IMR-90 (cell line): Measurements from ENCODE around the gene ANKS4B. TPM values are rescaled to one million over a fixed set of nuclear protein-coding genes. Genes with fewer than 3 reads are reported as not detected.

ENCODE experiments used
- ATAC-seq: fragments of 200-7000 bp; cut with Tn5 transposase; 2 replicates; pipeline ENCODE4 v1.9.1; 2020; ENCODE audit warnings: low read depth, mild to moderate bottlenecking, moderate library complexity
- BruUV-seq: library from RNA; stranded (reverse); fragments of 400-500 nt; replicated peaks from 2 replicates; lab custom pipeline; 2021; lab: Mats Ljungman, UMichigan
- CTCF ChIA-PET: fragments of 300-600 bp; formaldehyde crosslinking; extraction: SDS; loops from one replicate; lab custom pipeline; 2021; ENCODE audit warnings: antibody characterized with exemption; lab: Yijun Ruan, JAX
- POLR2A ChIA-PET: fragments of 300-600 bp; sonication (Branson Sonifier 250); formaldehyde crosslinking; loops from one replicate; lab custom pipeline; 2022; ENCODE audit warnings: antibody characterized with exemption; ENCODE audit not compliant: unreplicated experiment; lab: Charles Lee
- DNase-seq: peaks from one replicate; pipeline ENCODE4 v3.0.0; 2013
- H2AFZ ChIP-seq: replicated peaks from 2 replicates; pipeline ENCODE3; 2013; ENCODE audit warnings: low read length, mild to moderate bottlenecking; ENCODE audit not compliant: poor library complexity
- H2AK5ac ChIP-seq: 2 replicates; pipeline ENCODE4 v1.6.1; 2013; ENCODE audit warnings: low read depth, low read length, inconsistent platforms
- H2AK9ac ChIP-seq: replicated peaks from 2 replicates; pipeline ENCODE3; 2013; ENCODE audit warnings: mild to moderate bottlenecking, low read depth, low read length, moderate library complexity; ENCODE audit not compliant: poor library complexity
- H2BK120ac ChIP-seq: 2 replicates; pipeline ENCODE4 v1.6.1; 2013; ENCODE audit warnings: low read depth, low read length, inconsistent platforms
- H2BK15ac ChIP-seq: 3 replicates; pipeline ENCODE4 v1.6.1; 2013; ENCODE audit warnings: low read depth, low read length, inconsistent platforms
- H2BK20ac ChIP-seq: 2 replicates; pipeline ENCODE4 v1.6.1; 2013; ENCODE audit warnings: low read depth, mild to moderate bottlenecking, inconsistent platforms, low read length, moderate library complexity
- H2BK5ac ChIP-seq: 2 replicates; pipeline ENCODE4 v1.6.1; 2013; ENCODE audit warnings: mild to moderate bottlenecking, low read depth, low read length, inconsistent platforms; ENCODE audit not compliant: poor library complexity, severe bottlenecking
- H3K14ac ChIP-seq: replicated peaks from 2 replicates; pipeline ENCODE4 v1.6.1; 2013; ENCODE audit warnings: low read depth, low read length, inconsistent platforms
- H3K18ac ChIP-seq: 2 replicates; pipeline ENCODE4 v1.6.1; 2013; ENCODE audit warnings: low read depth, low read length, control low read depth
- H3K23ac ChIP-seq: 2 replicates; pipeline ENCODE4 v1.6.1; 2013; ENCODE audit warnings: low read depth, low read length, inconsistent platforms
- H3K27ac ChIP-seq: 2 replicates; pipeline ENCODE4 v1.5.1; 2013; ENCODE audit warnings: mild to moderate bottlenecking, control low read depth, low read length; ENCODE audit not compliant: insufficient read depth
- H3K27me3 ChIP-seq: 2 replicates; pipeline ENCODE4 v1.6.1; 2013; ENCODE audit warnings: low read length; ENCODE audit not compliant: control insufficient read depth, insufficient read depth
- H3K36me3 ChIP-seq: 2 replicates; pipeline ENCODE4 v1.6.1; 2013; ENCODE audit warnings: low read length, mixed read lengths; ENCODE audit not compliant: control insufficient read depth, insufficient read depth
- H3K4ac ChIP-seq: 2 replicates; pipeline ENCODE4 v1.6.1; 2013; ENCODE audit warnings: low read depth, low read length, inconsistent platforms
- H3K4me1 ChIP-seq: 2 replicates; pipeline ENCODE4 v1.6.1; 2013; ENCODE audit warnings: low read length, mixed read lengths; ENCODE audit not compliant: control insufficient read depth, insufficient read depth
- H3K4me2 ChIP-seq: 2 replicates; pipeline ENCODE4 v1.6.1; 2013; ENCODE audit warnings: low read depth, mild to moderate bottlenecking, control low read depth, low read length, moderate library complexity
- H3K4me3 ChIP-seq: 2 replicates; pipeline ENCODE4 v1.5.1; 2013; ENCODE audit warnings: low read depth, mild to moderate bottlenecking, control low read depth, low read length, moderate library complexity; ENCODE audit not compliant: insufficient read depth
- H3K56ac ChIP-seq: 2 replicates; pipeline ENCODE4 v1.6.1; 2013; ENCODE audit warnings: low read length, inconsistent platforms; ENCODE audit not compliant: insufficient read depth; ENCODE audit errors: extremely low read depth
- H3K79me1 ChIP-seq, 2 experiments: 2 replicates each; pipeline ENCODE4 v1.6.1; 2013; ENCODE audit warnings: low read length in 2 of 2, inconsistent platforms in 1 of 2, low read depth in 1 of 2
- H3K9ac ChIP-seq: 2 replicates; pipeline ENCODE4 v1.6.1; 2013; ENCODE audit warnings: low read depth, low read length, control low read depth
- H3K9me1 ChIP-seq: 2 replicates; pipeline ENCODE4 v1.6.1; 2013; ENCODE audit warnings: low read length, inconsistent platforms; ENCODE audit not compliant: insufficient read depth
- H3K9me3 ChIP-seq: 2 replicates; pipeline ENCODE4 v1.6.1; 2013; ENCODE audit warnings: low read length; ENCODE audit not compliant: control insufficient read depth, insufficient read depth
- H4K20me1 ChIP-seq: 2 replicates; pipeline ENCODE4 v1.6.1; 2013; ENCODE audit warnings: low read length, inconsistent platforms; ENCODE audit not compliant: insufficient read depth
- H4K5ac ChIP-seq: 2 replicates; pipeline ENCODE4 v1.6.1; 2013; ENCODE audit warnings: mild to moderate bottlenecking, low read depth, low read length, control low read depth
- H4K8ac ChIP-seq, 2 experiments: 2 replicates each; pipeline ENCODE4 v1.6.1; 2013; ENCODE audit warnings: low read depth in 2 of 2, low read length in 2 of 2, control low read depth in 1 of 2, inconsistent platforms in 1 of 2
- H4K91ac ChIP-seq: 2 replicates; pipeline ENCODE4 v1.6.1; 2013; ENCODE audit warnings: low read depth, low read length, inconsistent platforms; ENCODE audit not compliant: insufficient read depth
- BHLHE40 ChIP-seq: fragments of 150-350 bp; IDR thresholded peaks from 2 replicates; pipeline ENCODE4 v1.6.1; 2016; ENCODE audit warnings: mild to moderate bottlenecking, low read depth, low read length
- CEBPB ChIP-seq: IDR thresholded peaks from 2 replicates; pipeline ENCODE4 v1.6.1; 2012; ENCODE audit warnings: low read depth, low read length, improper control_type of control experiment
- CHD1 ChIP-seq: IDR thresholded peaks from 2 replicates; pipeline ENCODE4 v1.6.1; 2012; ENCODE audit warnings: low read depth, low read length, improper control_type of control experiment
- CTCF ChIP-seq: conservative IDR thresholded peaks from 2 replicates; pipeline ENCODE4 v1.5.1; 2012; ENCODE audit warnings: mild to moderate bottlenecking, low read depth, low read length, improper control_type of control experiment
- ELK1 ChIP-seq: fragments of 150-350 bp; IDR thresholded peaks from 2 replicates; pipeline ENCODE4 v1.6.1; 2016; ENCODE audit warnings: low read depth, mild to moderate bottlenecking, low read length, moderate library complexity, borderline replicate concordance
- FOS ChIP-seq: fragments of 150-350 bp; IDR thresholded peaks from 2 replicates; pipeline ENCODE4 v1.6.1; 2016; ENCODE audit warnings: low read depth, low read length
- MAFK ChIP-seq: IDR thresholded peaks from 2 replicates; pipeline ENCODE4 v1.6.1; 2012; ENCODE audit warnings: low read depth, low read length, improper control_type of control experiment
- MAZ ChIP-seq: IDR thresholded peaks from 2 replicates; pipeline ENCODE4 v1.6.1; 2012; ENCODE audit warnings: low read depth, mild to moderate bottlenecking, low read length, improper control_type of control experiment, moderate library complexity, borderline replicate concordance
- MXI1 ChIP-seq: IDR thresholded peaks from 2 replicates; pipeline ENCODE4 v1.6.1; 2012; ENCODE audit warnings: low read depth, mild to moderate bottlenecking, low read length, moderate library complexity, borderline replicate concordance
- NFE2L2 ChIP-seq: fragments of 150-350 bp; IDR thresholded peaks from 2 replicates; pipeline ENCODE4 v1.6.1; 2016; ENCODE audit warnings: low read depth, mild to moderate bottlenecking, low read length
- POLR2A ChIP-seq: IDR thresholded peaks from 2 replicates; pipeline ENCODE4 v1.6.1; 2012; ENCODE audit warnings: mild to moderate bottlenecking, low read depth, low read length
- RAD21 ChIP-seq: IDR thresholded peaks from 2 replicates; pipeline ENCODE4 v1.6.1; 2012; ENCODE audit warnings: low read length, improper control_type of control experiment
- RCOR1 ChIP-seq: IDR thresholded peaks from 2 replicates; pipeline ENCODE4 v1.6.1; 2012; ENCODE audit warnings: mild to moderate bottlenecking, low read length, improper control_type of control experiment; ENCODE audit not compliant: insufficient replicate concordance
- RFX5 ChIP-seq: IDR thresholded peaks from 2 replicates; pipeline ENCODE4 v1.8.0; 2012; ENCODE audit warnings: low read depth, mild to moderate bottlenecking, low read length, moderate library complexity
- SMC3 ChIP-seq: fragments of 150-350 bp; IDR thresholded peaks from 2 replicates; pipeline ENCODE4 v1.6.1; 2016; ENCODE audit warnings: low read depth, mild to moderate bottlenecking, antibody characterized with exemption, low read length, moderate library complexity
- USF2 ChIP-seq: fragments of 150-350 bp; IDR thresholded peaks from 2 replicates; pipeline ENCODE4 v1.6.1; 2017; ENCODE audit warnings: mild to moderate bottlenecking, antibody characterized with exemption, low read length, low read depth
- dilution Hi-C: fragments of 300-500 bp; cut with HindIII; formaldehyde crosslinking; loops from one replicate; pipeline ENCODE4 v1.14.3; 2018; ENCODE audit warnings: low sequenced_read_pairs; ENCODE audit not compliant: unreplicated experiment
- in situ Hi-C: fragments of 300-500 bp; cut with MboI; formaldehyde crosslinking; loops from 3 replicates; pipeline ENCODE4 v1.14.3; 2019; ENCODE audit warnings: low sequenced_read_pairs, inconsistent platforms, mixed read lengths
- intact Hi-C: fragments of 100-400 bp; cut with micrococcal nuclease; formaldehyde crosslinking; loops from 2 replicates; pipeline ENCODE4 v1.10.0; 2022
- polyA plus RNA-seq, 3 experiments: library from polyadenylated mRNA; depleted of rRNA; stranded (reverse); fragments of >200 nt; gene quantifications; 2 replicates each; pipeline ENCODE4 v1.2.3, GENCODE V29; 2012; ENCODE audit warnings: low replicate concordance in 1 of 3
- total RNA-seq: library from RNA; depleted of rRNA; stranded (reverse); fragments of >200 nt; gene quantifications from 2 replicates; pipeline ENCODE4 v1.2.3, GENCODE V29; 2012

The ANKS4B gene
- total and polyA plus RNA-seq, 2 of the 4 experiments (the other 2 are of a cell fraction) = not detected

GRCh38 chr16:21205303-21205702 is 28.2 kb upstream of the ANKS4B start:
- no peak overlapping the region for H2BK20ac ChIP-seq
- in situ Hi-C loops (no loop called here), intact Hi-C loops (no loop called here), dilution Hi-C loops (no loop called here)
- ATAC-seq = no peak
- H3K4me2 ChIP-seq = no peak overlapping the region
- no peak overlapping the region for H2BK15ac ChIP-seq
- CTCF ChIA-PET = no interaction called here
- H3K36me3 ChIP-seq = no peaks in the 10 kb centered on the region
- no TSS peak for BruUV-seq
- no peak overlapping the region for H3K27ac ChIP-seq
- no peak overlapping the region for H3K9ac ChIP-seq
- H3K9me1 ChIP-seq = no peaks in the 10 kb centered on the region
- no peak overlapping the region for H4K91ac ChIP-seq
- DNase-seq = no peak
- H4K5ac ChIP-seq = no peak overlapping the region
- H2AK5ac ChIP-seq = no peak overlapping the region
- POLR2A ChIA-PET = no interaction called here
- H3K14ac ChIP-seq = no peak overlapping the region
- no peaks in the 10 kb centered on the region for H3K79me1 ChIP-seq
- H3K18ac ChIP-seq = no peak overlapping the region
- H3K27me3 ChIP-seq = peaks cover 36% of the 10 kb centered on the region
- H3K4ac ChIP-seq = no peak overlapping the region
- H4K20me1 ChIP-seq = no peaks in the 10 kb centered on the region
- H3K4me1 ChIP-seq = no peaks in the 10 kb centered on the region
- no peak overlapping the region for H2BK120ac ChIP-seq
- no peak overlapping the region for H3K23ac ChIP-seq
- H4K8ac ChIP-seq = no peak overlapping the region
- no peak overlapping the region for H3K4me3 ChIP-seq
- H3K56ac ChIP-seq = no peak overlapping the region
- no peak overlapping the region for H2AFZ ChIP-seq
- TF ChIP-seq RFX5 = no peak
- no peak for TF ChIP-seq SMC3
- TF ChIP-seq FOS = no peak
- no peak for TF ChIP-seq MXI1
- no peak for TF ChIP-seq RCOR1
- no peak for TF ChIP-seq CEBPB
- TF ChIP-seq CHD1 = no peak
- TF ChIP-seq POLR2A = no peak
- TF ChIP-seq RAD21 = no peak
- no peak for TF ChIP-seq NFE2L2
- no peak for TF ChIP-seq MAFK
- no peak for TF ChIP-seq BHLHE40
- TF ChIP-seq ELK1 = no peak
- no peak for TF ChIP-seq MAZ
- TF ChIP-seq CTCF = no peak
- no peak for TF ChIP-seq USF2
- H2AK9ac ChIP-seq = no peak overlapping the region
- H2BK5ac ChIP-seq = no peak overlapping the region
- H3K9me3 ChIP-seq = no peaks in the 10 kb centered on the region
